ENCODE measurements around the gene SSC5D. TPM values are rescaled to one million over a fixed set of nuclear protein-coding genes. Genes with fewer than 3 reads are reported as not detected.

Gene SSC5D
- 0.69 to 1.2 TPM (median 0.82 TPM) in 5 replicates for total RNA-seq (2022; extraction: Qiagen RNA extraction; ENCODE audit: low read depth)

GRCh38 chr19:55487924-55488687 is at the start of gene SSC5D:
Gene SSC5D, plus strand, starts transcription at chr19:55488436. Its CDS starts 154 bp downstream, at chr19:55488590.

GRCh38 chr19:55443045-55443823 is 45.0 kb upstream of the SSC5D start, which contains the start of gene SHISA7:
Gene SHISA7, minus strand, starts transcription at chr19:55443300. Its CDS starts 437 bp downstream, at chr19:55442863.

GRCh38 chr19:55461259-55461973 is 26.8 kb upstream of the SSC5D start, which contains the start of gene ISOC2:
Gene ISOC2, minus strand, starts transcription at chr19:55461642. Its CDS starts 5,156 bp downstream, at chr19:55456486.

GRCh38 chr19:55464662-55465054 is 23.6 kb upstream of the SSC5D start, which contains the start of gene C19orf85:
Gene C19orf85, minus strand, starts transcription at chr19:55464751. Its CDS starts 197 bp downstream, at chr19:55464554.

GRCh38 chr19:55476100-55476775 is 12.0 kb upstream of the SSC5D start, which contains the start of gene ZNF628:
Gene ZNF628, plus strand, starts transcription at chr19:55476617. Its CDS starts 3,294 bp downstream, at chr19:55479911.

GRCh38 chr19:55484593-55485438 is 3.4 kb upstream of the SSC5D start, which contains the start of gene NAT14:
Gene NAT14, plus strand, starts transcription at chr19:55485188. Its CDS starts 521 bp downstream, at chr19:55485709.

GRCh38 chr19:55536951-55537740 is 48.9 kb downstream of the SSC5D start, which contains the start of gene SBK2:
Gene SBK2, minus strand, starts transcription at chr19:55537133. Its CDS starts 839 bp downstream, at chr19:55536294.

GRCh38 chr19:55545443-55545842 is 57.2 kb downstream of the SSC5D start, which contains the start of gene SBK3:
Gene SBK3, minus strand, starts transcription at chr19:55545543. Its CDS starts 0 bp downstream, at chr19:55545543.

Other genes with a start within 250 kb of the SSC5D start
- gene PPP6R1, start 229.4 kb upstream of the SSC5D start, total RNA-seq (2022; extraction: Qiagen RNA extraction; ENCODE audit: low read depth): 64.6 to 131 TPM (median 118 TPM) in 5 replicates
- 122 to 147 TPM (median 138 TPM) in 5 replicates for gene HSPBP1, start 208.3 kb upstream of the SSC5D start, total RNA-seq (2022; extraction: Qiagen RNA extraction; ENCODE audit: low read depth)
- 3.2 to 5.1 TPM (median 4.6 TPM) in 5 replicates for gene BRSK1, start 204.4 kb upstream of the SSC5D start, total RNA-seq (2022; extraction: Qiagen RNA extraction; ENCODE audit: low read depth)
- not detected in 5 replicates for gene TMEM150B, start 163.1 kb upstream of the SSC5D start, total RNA-seq (2022; extraction: Qiagen RNA extraction; ENCODE audit: low read depth)
- gene KMT5C, start 148.6 kb upstream of the SSC5D start, total RNA-seq (2022; extraction: Qiagen RNA extraction; ENCODE audit: low read depth): 3.1 to 9.0 TPM (median 8.2 TPM) in 5 replicates
- 1.2 to 7.0 TPM (median 1.4 TPM) in 5 replicates for gene COX6B2, start 133.7 kb upstream of the SSC5D start, total RNA-seq (2022; extraction: Qiagen RNA extraction; ENCODE audit: low read depth)
- gene GARIN5B, start 125.2 kb upstream of the SSC5D start, total RNA-seq (2022; extraction: Qiagen RNA extraction; ENCODE audit: low read depth): 0.11 to 0.42 TPM (median 0.18 TPM) in 4 of 5 replicates, not detected in the other
- gene IL11, start 118.0 kb upstream of the SSC5D start, total RNA-seq (2022; extraction: Qiagen RNA extraction; ENCODE audit: low read depth): 20.8 to 42.0 TPM (median 26.5 TPM) in 5 replicates
- 1.2 to 2.3 TPM (median 1.3 TPM) in 5 replicates for gene TMEM190, start 111.6 kb upstream of the SSC5D start, total RNA-seq (2022; extraction: Qiagen RNA extraction; ENCODE audit: low read depth)
- gene TMEM238, start 104.1 kb upstream of the SSC5D start, total RNA-seq (2022; extraction: Qiagen RNA extraction; ENCODE audit: low read depth): 2.3 to 14.6 TPM (median 11.3 TPM) in 5 replicates
- 2,333 to 3,419 TPM (median 2,681 TPM) in 5 replicates for gene RPL28, start 102.5 kb upstream of the SSC5D start, total RNA-seq (2022; extraction: Qiagen RNA extraction; ENCODE audit: low read depth)
- 317 to 626 TPM (median 479 TPM) in 5 replicates for gene UBE2S, start 80.6 kb upstream of the SSC5D start, total RNA-seq (2022; extraction: Qiagen RNA extraction; ENCODE audit: low read depth)
- gene SHISA7, start 45.1 kb upstream of the SSC5D start, total RNA-seq (2022; extraction: Qiagen RNA extraction; ENCODE audit: low read depth): not detected in 5 replicates
- gene ISOC2, start 26.8 kb upstream of the SSC5D start, total RNA-seq (2022; extraction: Qiagen RNA extraction; ENCODE audit: low read depth): 36.3 to 64.0 TPM (median 58.6 TPM) in 5 replicates
- gene C19orf85, start 23.7 kb upstream of the SSC5D start, total RNA-seq (2022; extraction: Qiagen RNA extraction; ENCODE audit: low read depth): not detected in 5 replicates
- 2.7 to 8.8 TPM (median 6.9 TPM) in 5 replicates for gene ZNF628, start 11.8 kb upstream of the SSC5D start, total RNA-seq (2022; extraction: Qiagen RNA extraction; ENCODE audit: low read depth)
- gene NAT14, start 3.2 kb upstream of the SSC5D start, total RNA-seq (2022; extraction: Qiagen RNA extraction; ENCODE audit: low read depth): 32.8 to 59.9 TPM (median 49.9 TPM) in 5 replicates
- 0.61 to 2.5 TPM (median 2.0 TPM) in 5 replicates for gene SBK2, start 48.7 kb downstream of the SSC5D start, total RNA-seq (2022; extraction: Qiagen RNA extraction; ENCODE audit: low read depth)
- gene SBK3, start 57.1 kb downstream of the SSC5D start, total RNA-seq (2022; extraction: Qiagen RNA extraction; ENCODE audit: low read depth): 0.44 to 1.5 TPM (median 1.5 TPM) in 5 replicates
- 14.9 to 40.1 TPM (median 32.3 TPM) in 5 replicates for gene ZNF579, start 92.4 kb downstream of the SSC5D start, total RNA-seq (2022; extraction: Qiagen RNA extraction; ENCODE audit: low read depth)
- gene FIZ1, start 111.1 kb downstream of the SSC5D start, total RNA-seq (2022; extraction: Qiagen RNA extraction; ENCODE audit: low read depth): 17.5 to 25.7 TPM (median 24.4 TPM) in 5 replicates
- 5.5 to 21.0 TPM (median 18.9 TPM) in 5 replicates for gene ZNF524, start 111.9 kb downstream of the SSC5D start, total RNA-seq (2022; extraction: Qiagen RNA extraction; ENCODE audit: low read depth)
- 5.4 to 14.2 TPM (median 13.0 TPM) in 5 replicates for gene ZNF865, start 117.2 kb downstream of the SSC5D start, total RNA-seq (2022; extraction: Qiagen RNA extraction; ENCODE audit: low read depth)
- 4.2 to 6.8 TPM (median 6.3 TPM) in 5 replicates for gene ZNF784, start 136.1 kb downstream of the SSC5D start, total RNA-seq (2022; extraction: Qiagen RNA extraction; ENCODE audit: low read depth)
- gene ZNF580, start 152.6 kb downstream of the SSC5D start, total RNA-seq (2022; extraction: Qiagen RNA extraction; ENCODE audit: low read depth): 28.5 to 56.8 TPM (median 53.1 TPM) in 5 replicates
- gene ZNF581, start 155.2 kb downstream of the SSC5D start, total RNA-seq (2022; extraction: Qiagen RNA extraction; ENCODE audit: low read depth): 30.4 to 50.5 TPM (median 46.8 TPM) in 5 replicates
- 12.8 to 19.3 TPM (median 18.8 TPM) in 5 replicates for gene CCDC106, start 159.8 kb downstream of the SSC5D start, total RNA-seq (2022; extraction: Qiagen RNA extraction; ENCODE audit: low read depth)
- gene U2AF2, start 166.6 kb downstream of the SSC5D start, total RNA-seq (2022; extraction: Qiagen RNA extraction; ENCODE audit: low read depth): 185 to 322 TPM (median 309 TPM) in 5 replicates
- 96.1 to 229 TPM (median 208 TPM) in 5 replicates for gene EPN1, start 186.8 kb downstream of the SSC5D start, total RNA-seq (2022; extraction: Qiagen RNA extraction; ENCODE audit: low read depth)
- gene NLRP9, start 250.0 kb downstream of the SSC5D start, total RNA-seq (2022; extraction: Qiagen RNA extraction; ENCODE audit: low read depth): not detected in 5 replicates